GM18498 (cell line): ENCODE results near the gene KRTAP4-4.

ENCODE experiments used
- ATAC-seq: cut with Tn5 transposase; IDR thresholded peaks from one replicate; pipeline ENCODE4 v1.9.1; 2021; ENCODE audit warnings: mild to moderate bottlenecking, moderate library complexity; ENCODE audit not compliant: unreplicated experiment

The KRTAP4-4 gene

DNA sequence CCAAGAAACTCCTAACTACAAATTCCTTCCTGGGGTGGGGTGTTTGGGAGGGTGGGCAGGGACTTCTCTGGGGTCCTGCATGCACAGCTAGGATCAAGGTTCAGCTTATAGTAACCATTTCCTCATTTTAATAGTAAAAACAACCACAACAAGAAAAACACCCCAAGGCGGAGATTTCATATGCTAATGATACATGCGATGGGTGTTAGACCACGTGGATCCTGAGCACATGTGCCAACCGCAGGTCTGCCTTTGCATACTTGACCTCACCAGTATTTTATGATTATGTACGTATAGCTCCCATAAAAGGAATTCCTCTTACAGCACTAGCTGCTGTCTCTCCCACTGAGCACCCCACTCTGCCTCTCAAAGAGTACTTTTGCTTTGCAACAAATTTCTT lies 44.3 kb downstream of the KRTAP4-4 start:
- ATAC-seq: no peak

DNA sequence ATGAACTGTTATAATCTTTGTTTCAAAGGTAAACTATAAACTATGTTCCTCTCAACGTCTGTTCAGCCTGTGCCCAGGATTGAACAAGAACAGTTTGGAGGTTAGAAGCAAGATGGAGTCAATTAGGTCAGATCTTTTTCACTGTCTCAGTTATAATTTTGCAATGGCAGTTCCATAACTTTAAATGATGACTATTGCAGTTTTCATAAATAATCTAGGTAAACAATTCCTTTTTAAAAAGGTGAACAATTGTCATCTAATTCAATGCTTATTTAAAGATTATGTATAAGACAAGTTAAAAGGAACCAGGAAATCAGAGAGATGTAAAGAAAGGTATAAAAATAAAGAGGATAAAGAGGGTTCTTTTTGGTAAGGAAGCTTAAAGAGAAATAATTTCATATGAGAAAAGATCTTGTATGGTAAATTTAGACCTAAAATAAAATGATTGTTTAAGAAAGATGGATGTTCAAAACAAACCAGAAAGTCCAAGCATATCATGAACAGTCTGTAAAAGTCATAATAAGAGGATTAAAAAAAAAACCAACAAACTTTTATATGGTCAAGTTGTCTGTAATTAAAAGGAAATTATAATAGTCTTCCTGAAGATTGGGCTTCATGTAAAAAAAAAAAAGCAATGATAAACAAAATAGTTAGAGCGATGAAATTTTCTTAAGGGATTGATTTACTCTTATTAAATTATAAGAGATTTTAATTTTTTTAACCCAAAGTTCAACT lies 49.2 kb downstream of the KRTAP4-4 start:
- ATAC-seq: no peak
